Daoy (cell line): ENCODE results near the gene UPB1. TPM values are rescaled to one million over a fixed set of nuclear protein-coding genes. Genes with fewer than 3 reads are reported as not detected.
"Not testable (repeated sequence)": the region's sequence is repeated elsewhere in the genome, so short reads cannot be mapped to it uniquely, and the experiment has no call there.

ENCODE experiments used
- DNase-seq: peaks from one replicate; pipeline ENCODE4 v3.0.0-alpha.2; 2015; ENCODE audit warnings: low read depth
- total RNA-seq: library from RNA; depleted of rRNA; stranded (reverse); fragments of >200 nt; shearing (Covaris generic); gene quantifications from 2 replicates; pipeline ENCODE4 v1.2.3, GENCODE V29; 2014

UPB1 gene
- total RNA-seq, 1 experiment from 2014 or later, result not detected

DNA sequence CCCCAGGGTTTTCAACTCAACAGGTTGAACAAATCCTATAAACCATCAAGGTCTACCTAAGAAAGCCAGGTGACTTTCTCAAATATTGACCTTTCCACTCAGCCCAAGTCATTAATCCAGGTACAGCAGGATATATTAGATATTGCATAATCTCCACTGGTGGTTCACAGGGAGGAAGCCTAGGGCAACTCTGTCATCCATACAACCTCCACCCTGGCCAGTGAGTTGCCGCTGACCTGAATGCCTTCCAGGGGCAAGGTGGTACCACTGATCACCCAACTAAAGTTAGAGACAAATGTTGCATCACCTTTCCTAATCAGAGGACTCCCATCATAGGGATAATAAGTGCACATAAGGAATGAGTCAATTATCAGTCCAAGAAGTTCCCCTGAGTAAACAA lies 36.9 kb downstream of the UPB1 start:
- no peak for DNase-seq

DNA sequence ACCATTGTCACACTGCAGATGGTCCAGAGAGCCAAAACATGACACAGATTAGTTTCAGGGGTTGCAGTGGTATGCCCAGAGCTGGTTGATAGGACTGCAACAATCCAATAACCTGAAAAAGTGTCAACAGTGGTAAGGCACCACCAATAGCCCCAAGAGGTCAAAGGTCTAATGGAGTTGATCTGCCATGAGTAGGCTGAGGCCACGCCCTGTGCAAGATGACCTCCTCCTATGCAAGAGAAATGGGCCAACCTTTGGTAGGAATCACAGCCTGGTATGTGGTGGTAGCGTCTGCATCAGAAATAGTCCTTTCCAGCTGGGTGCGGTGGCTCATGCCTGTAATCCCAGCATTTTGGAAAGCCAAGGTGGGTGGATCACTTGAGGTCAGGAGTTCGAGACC lies 40.2 kb downstream of the UPB1 start:
- no peak for DNase-seq

- no peak for DNase-seq
Observed at GRCh38 chr22:24536089-24536488, 41.0 kb downstream of the UPB1 start.

GRCh38 chr22:24540470-24540869 lies 45.3 kb downstream of the UPB1 start:
- no peak for DNase-seq

DNA sequence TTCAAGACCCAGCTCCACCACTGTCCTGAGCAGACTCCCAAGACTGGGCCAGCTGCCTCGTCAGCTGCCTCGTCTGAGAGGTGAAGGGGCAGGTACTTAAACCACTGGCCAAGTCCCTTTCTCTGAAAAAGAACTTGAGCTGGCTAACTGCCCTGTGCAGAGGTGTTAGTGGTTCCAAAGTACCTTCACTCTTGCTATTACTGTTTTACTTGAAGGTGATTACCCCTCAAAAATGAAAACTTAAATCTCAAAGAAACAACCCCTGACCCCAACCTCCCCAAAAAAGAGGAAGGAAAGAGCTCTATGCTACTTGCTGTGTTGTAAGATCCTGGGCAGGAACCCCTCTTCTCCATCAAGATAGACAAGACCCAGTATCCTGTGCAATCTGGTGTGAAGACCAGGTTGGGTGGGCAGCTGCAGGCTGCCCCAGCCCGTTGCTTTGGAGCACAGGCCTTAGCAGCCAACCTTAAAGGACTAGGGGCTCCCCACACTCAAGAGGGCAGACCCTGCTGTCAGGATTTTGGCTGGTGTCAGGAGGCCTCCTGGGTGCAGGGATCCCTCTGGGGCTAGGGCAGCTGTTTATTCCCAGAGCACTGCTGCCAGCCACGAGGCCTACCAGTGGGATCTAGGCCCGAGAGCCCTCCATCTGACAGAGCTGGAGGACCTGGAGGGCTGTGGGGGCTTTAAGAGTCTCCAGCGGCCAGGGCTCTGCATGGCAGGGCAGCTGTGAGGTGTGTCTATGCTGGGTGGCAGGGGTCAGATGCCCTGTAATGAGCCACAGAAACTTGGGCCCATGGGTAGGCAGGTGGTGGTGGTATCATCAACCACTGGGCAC lies 46.8 kb downstream of the UPB1 start:
- no peak for DNase-seq

DNA sequence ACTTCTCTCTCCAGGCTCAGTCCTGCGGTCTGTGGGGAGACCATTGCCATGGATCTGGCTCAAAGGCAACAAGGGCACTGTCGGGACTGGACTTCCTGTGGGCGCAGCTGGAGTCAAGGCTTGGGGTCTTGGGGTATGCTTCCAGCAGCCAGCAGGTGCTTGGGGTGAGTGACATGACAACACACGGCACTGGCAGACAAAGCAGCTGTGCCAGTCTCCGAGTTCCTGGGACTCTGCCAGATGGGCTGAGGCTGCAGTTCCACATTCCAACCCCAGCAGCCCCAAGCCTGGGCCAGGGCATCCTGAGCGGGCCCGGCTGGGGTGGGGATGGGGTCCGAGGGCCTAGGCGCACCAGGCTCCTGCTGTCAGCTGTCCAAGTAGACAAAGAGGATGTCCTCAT lies 47.5 kb downstream of the UPB1 start:
- no peak for DNase-seq

DNA sequence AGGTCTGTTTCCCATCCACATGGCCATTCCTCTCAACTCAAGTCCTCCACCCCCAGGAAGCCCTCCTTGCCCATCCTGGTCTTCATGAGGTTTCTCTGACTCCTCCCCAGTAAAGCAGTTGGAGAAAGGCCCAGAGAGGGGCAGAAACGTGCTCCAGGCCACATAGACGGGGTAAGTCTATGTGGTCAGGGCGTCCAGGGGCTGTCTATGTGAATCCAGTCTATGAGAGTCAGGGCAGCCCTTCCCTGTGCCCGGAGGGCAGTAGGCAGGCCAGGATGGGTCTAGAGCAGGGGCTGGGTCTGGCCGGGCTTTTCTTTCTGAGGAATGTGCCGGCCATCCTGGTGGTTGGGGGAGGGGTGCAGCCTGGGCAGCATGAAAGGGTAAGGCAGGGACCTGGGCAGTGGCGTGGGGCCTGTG lies 48.1 kb downstream of the UPB1 start:
- DNase-seq, result no peak

GRCh38 chr22:24543679-24544243 lies 48.6 kb downstream of the UPB1 start:
- DNase-seq, result no peak

GRCh38 chr22:24548812-24549211 lies 53.7 kb downstream of the UPB1 start:
- no peak for DNase-seq

DNA sequence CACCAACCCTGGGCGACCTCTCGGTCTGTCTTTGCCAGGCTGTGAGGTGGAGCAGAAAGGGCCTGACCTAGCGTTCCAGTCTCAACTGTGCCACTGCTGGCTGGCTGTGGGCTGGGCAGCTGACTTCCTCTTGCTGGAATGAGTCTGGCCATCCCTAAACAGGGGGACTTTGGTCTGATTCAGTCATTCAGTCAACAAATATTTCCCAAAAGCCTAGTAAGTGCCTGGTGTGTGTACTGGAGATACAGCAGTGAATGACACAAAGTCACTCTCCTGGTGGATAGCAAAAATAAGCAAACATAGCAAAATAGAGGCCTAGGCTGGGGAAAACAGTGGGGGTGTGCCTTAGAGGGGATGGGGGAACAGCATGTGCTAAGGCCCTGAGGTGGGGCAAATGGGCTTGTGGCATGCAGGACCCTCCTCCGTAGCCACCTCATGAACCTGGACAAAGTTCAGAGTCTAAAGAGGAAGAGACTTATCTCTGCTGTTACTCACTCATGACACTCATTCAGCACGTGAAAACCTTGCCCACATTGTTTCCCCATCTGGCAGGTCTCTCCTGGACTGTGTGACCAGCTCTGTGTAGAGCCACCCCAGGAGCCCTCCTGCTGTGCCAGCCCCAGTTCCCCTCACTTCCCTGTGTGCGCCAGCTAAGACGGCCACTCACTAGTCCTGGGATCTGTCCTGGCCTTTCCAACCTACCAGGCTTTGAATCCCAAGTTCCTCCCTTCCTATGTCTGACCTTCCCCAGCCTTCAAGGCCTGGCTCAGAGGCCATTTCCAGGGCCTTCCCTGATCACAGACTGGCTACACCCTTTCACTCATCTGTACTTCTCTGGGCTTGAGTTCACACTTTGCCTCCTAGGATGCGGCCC lies 55.1 kb downstream of the UPB1 start:
- DNase-seq, result no peak

DNA sequence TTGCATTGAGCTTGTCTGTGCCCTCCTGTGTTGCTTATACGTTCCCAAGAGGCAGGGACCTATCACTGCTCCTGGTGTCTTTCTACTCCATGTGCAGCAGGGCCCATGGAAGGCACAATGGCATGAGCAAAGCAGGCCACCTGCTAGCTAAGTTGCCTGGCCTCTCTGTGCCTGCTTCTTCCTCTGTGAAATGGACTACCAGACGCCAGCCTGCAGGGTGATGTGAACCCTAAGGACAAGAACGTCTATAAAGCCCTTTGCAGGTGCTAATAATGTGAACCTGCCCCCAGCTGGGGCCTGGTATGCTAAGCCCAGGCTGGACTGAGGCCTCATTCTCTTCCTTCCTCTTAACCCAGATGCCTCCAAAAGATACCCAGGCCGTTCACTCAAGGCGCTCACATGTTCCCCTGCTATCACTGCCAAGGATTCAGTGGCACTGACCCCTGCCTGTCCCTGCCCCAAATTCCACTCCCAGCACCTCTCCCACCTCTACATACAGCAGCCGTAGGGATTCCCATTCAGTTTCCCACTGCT lies 55.8 kb downstream of the UPB1 start:
- no peak for DNase-seq

GRCh38 chr22:24552503-24553286 lies 57.6 kb downstream of the UPB1 start:
- DNase-seq, result not testable (repeated sequence)

DNA sequence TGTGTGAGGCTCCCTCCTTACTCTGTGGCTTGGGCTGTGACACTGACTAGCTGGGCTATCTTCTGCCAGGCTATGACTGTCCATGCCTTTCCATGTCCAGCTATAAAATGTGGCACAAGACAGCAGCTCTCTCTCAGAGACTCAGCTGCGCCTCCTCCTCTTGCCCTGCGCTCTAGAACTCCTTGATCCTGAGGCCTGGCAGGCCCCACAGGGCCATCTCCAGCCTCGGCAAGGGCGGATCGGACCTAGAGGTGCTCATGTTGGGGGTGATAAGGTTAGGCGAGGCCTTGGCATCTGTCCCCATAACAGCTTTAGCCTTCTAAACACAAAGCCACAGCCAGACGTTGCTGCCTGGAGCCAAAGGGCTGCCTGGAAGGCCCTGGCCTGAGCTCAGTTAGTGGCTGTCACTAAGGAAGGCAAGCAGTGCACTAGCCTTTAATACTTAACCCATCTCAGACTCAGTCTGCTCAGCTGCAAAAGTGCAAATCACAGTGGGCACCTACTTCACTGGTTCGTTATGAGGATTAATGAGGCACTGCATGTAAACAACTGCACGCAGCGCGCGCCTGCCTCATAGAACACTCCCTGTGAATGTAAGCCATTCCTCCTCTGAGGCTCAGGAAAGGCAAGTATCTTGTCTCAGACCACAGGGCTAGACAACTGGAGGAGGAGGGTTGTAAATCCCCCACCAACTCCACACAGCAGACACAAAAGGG lies 58.6 kb downstream of the UPB1 start:
- DNase-seq, result no peak

DNA sequence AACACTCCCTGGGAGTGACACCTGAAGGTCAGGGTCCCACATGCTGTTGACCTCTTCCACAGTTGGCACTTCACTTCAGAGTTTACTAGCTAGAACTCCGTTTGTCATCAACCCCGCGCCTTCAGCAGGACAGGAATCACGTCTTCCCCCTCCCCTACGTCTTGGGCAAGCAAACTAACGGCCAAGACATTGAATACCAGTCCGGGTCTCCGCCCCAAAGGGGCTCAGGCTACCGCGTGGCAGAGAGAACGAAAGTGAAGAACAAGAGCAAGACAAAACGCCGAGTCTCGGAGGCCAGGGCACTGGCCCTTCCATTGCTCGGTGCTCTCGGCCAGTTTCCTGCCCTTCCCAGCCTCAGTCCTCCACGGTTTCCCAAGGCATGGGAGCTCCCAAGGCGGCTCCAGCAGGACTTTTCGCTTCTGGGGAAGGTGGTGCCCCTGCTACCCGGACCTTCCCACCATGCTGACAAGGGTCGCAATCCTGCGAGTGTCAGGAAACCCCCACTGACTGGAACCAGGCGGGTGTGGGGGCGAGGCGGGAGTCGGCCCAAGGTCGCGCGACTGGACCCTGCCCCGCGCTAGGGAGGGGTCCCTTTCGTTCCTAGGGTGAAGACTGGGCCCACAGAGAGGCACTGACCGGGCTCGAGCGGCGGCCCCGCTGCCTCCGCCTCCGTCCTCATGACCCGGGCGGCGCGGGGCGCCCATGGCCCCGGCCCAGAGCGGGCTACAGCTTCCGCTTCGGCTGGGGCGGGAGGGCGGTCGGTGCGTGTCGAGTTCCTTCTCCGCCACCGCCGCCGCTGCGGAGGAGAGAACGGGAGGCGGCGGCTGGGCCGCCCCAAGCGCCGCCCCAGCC lies 59.4 kb downstream of the UPB1 start, which contains the start of gene GUCD1:
GUCD1 (minus strand) TSS at position 826 of the 852 bp plus-strand sequence; CDS start at position 679, 147 bp downstream.
- peak; percentile 32 for DNase-seq

DNA sequence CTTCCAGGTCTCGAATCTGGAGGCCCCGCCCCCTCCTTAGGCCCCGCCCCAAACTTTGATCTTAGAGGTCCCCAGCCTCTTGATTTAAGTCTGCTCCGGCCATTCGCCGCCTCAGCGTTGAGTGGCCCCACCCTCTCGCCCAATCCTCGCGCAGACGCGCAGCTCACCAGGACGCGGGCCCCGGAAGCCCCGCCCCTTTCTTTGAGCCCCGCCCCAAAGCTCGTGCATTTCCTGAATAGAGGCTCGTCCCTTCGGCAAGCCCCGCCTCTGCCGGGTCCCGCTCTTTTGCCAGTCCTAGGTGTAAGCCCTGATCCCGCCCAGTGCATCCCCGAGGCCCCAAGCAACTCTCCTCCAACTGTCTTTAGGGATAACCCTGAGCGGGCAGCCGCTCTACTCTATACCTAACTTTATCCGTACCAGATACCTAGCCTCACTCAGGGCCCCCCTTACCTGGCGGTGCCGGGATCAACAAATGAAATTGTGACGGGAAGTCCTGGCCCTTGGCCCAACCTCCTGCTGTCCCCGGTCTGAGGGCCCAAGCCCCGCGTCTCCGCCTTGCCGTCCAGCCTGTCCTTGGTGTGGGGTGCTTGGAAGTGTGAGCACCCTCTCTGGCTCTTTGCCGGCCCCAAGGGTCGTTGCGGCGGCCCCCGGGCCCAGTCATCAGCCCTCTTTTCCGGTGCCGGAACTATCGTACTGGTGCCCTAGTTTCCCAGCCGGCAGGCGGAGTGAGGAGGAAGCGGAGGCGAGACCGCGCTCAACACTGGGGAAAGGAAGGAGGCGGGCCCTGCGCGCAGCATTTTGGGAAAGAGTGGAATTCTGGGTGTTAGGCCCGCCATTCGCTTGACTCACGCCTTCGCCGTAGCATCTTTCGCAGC lies 60.3 kb downstream of the UPB1 start, which contains the start of gene SNRPD3:
SNRPD3 (plus strand) TSS at position 835 of the 875 bp plus-strand sequence. CDS start 1,676 bp downstream, outside the sequence.
- peak; percentile 98 for DNase-seq

DNA sequence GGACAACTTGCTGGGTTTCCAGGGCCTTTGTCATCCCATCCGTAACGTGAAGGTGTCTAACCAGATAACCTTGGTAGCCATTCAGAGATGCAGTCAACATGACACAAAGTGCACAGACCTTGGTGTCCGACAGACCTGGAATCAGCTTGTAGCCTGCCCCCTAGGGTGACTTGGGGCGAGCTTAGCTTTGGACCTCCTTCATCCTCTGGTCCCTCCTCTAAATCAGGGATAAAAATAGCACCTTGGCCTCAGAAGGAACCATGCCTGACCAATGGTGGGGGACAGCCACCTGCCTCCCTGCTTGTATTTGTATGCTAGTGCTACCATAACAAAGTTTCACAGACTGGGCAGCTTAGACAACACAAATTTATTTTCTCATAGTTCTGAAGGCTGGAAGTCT lies 64.3 kb downstream of the UPB1 start:
- no peak for DNase-seq

- DNase-seq, result no peak
Observed at GRCh38 chr22:24563246-24563645, 68.1 kb downstream of the UPB1 start.

DNA sequence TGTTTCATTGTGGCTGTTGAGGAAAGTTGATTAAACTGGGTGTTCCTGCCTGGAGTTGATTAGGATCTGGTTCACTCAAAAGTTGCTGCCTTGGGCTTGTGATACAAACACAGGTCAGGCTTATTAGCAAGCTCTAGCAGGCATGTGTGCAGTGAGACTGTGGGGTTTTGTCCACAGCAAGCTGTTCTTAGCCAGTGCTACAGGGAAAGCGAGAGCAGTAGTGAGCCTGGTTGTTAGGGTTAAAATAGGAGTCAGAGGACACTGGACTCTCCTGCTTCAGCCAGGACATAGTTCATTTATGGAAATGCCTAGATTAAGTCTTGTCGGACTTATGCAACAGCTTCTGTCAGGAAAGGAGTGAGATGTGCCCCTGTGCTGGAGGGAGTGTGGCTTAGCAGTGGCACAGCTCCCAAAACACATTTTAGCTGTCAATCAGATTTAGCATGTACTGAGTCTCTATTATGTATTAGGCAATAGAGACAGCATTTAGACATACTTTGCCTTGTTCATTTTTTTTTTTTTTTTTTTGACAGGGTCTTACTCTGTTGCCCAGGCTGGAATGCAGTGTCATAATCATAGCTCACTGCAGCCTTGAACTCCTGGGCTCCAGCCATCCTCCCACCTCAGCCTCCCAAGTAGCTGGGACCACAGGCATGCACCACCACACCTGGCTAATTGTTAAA lies 69.4 kb downstream of the UPB1 start:
- DNase-seq, result no peak
